GM18498 (cell line): ENCODE results near the gene WNT16.
A peak's percentile ranks its signal among the peaks of the same experiment; 100 is the strongest.

Experiments used
- ATAC-seq: cut with Tn5 transposase; IDR thresholded peaks from one replicate; pipeline ENCODE4 v1.9.1; 2021; ENCODE audit warnings: mild to moderate bottlenecking, moderate library complexity; ENCODE audit not compliant: unreplicated experiment

WNT16 gene

GRCh38 chr7:121342631-121343030 is 13.8 kb downstream of the WNT16 start:
- ATAC-seq = no peak

GRCh38 chr7:121343302-121343701 is 14.5 kb downstream of the WNT16 start:
- no peak for ATAC-seq

GRCh38 chr7:121344093-121344492 is 15.3 kb downstream of the WNT16 start:
- ATAC-seq = no peak

- no peak for ATAC-seq
Observed at GRCh38 chr7:121344497-121344896, 15.7 kb downstream of the WNT16 start.

GRCh38 chr7:121351682-121352081 is 22.9 kb downstream of the WNT16 start:
- no peak for ATAC-seq

GRCh38 chr7:121352323-121352722 is 23.5 kb downstream of the WNT16 start:
- ATAC-seq = no peak

- ATAC-seq = no peak
Observed at GRCh38 chr7:121355574-121355973, 26.8 kb downstream of the WNT16 start.

GRCh38 chr7:121360564-121360963 is 31.8 kb downstream of the WNT16 start:
- no peak for ATAC-seq

GRCh38 chr7:121366852-121367431 is 38.1 kb downstream of the WNT16 start:
- no peak for ATAC-seq

GRCh38 chr7:121369462-121369861 is 40.7 kb downstream of the WNT16 start:
- ATAC-seq = peak; percentile 66

- no peak for ATAC-seq
Observed at GRCh38 chr7:121371367-121371766, 42.6 kb downstream of the WNT16 start.

GRCh38 chr7:121371883-121372282 is 43.1 kb downstream of the WNT16 start:
- no peak for ATAC-seq

GRCh38 chr7:121372376-121373010 is 43.7 kb downstream of the WNT16 start:
- peak; percentile 82 for ATAC-seq

- no peak for ATAC-seq
Observed at GRCh38 chr7:121373177-121373576, 44.4 kb downstream of the WNT16 start.

- ATAC-seq = no peak
Observed at GRCh38 chr7:121376979-121377378, 48.2 kb downstream of the WNT16 start.

GRCh38 chr7:121379930-121380329 is 51.1 kb downstream of the WNT16 start:
- ATAC-seq = no peak

- ATAC-seq = no peak
Observed at GRCh38 chr7:121382473-121382872, 53.7 kb downstream of the WNT16 start.

- no peak for ATAC-seq
Observed at GRCh38 chr7:121383235-121383910, 54.6 kb downstream of the WNT16 start.

GRCh38 chr7:121384265-121384664 is 55.5 kb downstream of the WNT16 start:
- no peak for ATAC-seq

- no peak for ATAC-seq
Observed at GRCh38 chr7:121385056-121385799, 56.4 kb downstream of the WNT16 start.

- peak; percentile 94 for ATAC-seq
Observed at GRCh38 chr7:121385800-121386179, 57.0 kb downstream of the WNT16 start.

- no peak for ATAC-seq
Observed at GRCh38 chr7:121388950-121389349, 60.1 kb downstream of the WNT16 start.
